Activated CD4-positive, CD25-positive, alpha-beta regulatory T cell treated with anti-CD3 and anti-CD28 coated beads, Interleukin-2, amount 50 U/mL, for 24 hours (primary cell): Measurements from ENCODE around the gene OR52B2.

Experiments
- ATAC-seq, 2 donors: fragments of 150-1000 bp; cut with Tn5 transposase; one replicate each; pipeline ENCODE4 v1.10.0; 2021; ENCODE audit warnings: mild to moderate bottlenecking in 1 of 2, moderate library complexity in 1 of 2

Gene OR52B2

GRCh38 chr11:6170226-6170625 lies at the start of gene OR52B2:
TSS of gene OR52B2 (minus strand) at chr11:6170326. CDS start at chr11:6170326, 0 bp downstream.
- ATAC-seq: no peak

- no peak for ATAC-seq
Observed at GRCh38 chr11:6219359-6219758, 49.2 kb upstream of the OR52B2 start.

DNA sequence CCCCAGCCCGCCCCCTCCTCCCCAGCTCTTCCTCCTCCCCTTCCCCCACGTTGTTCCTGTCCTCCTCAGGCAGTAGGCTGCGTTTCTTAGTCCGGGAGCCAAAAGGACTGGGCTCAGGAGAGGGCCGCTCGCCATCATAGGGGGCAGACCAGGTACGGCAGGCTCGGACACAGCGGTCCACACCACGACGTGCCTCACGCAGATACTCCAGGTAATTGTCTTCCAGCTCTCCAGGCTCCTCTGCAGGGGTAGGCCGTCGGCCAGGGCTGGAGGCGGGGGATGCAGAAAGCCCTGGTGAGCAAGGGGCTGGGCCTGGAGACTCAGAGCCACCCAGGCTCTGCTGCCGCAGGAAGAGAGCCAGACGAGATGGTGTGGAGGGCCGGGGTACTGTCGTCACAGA lies 47.6 kb upstream of the OR52B2 start:
- ATAC-seq: no peak

DNA sequence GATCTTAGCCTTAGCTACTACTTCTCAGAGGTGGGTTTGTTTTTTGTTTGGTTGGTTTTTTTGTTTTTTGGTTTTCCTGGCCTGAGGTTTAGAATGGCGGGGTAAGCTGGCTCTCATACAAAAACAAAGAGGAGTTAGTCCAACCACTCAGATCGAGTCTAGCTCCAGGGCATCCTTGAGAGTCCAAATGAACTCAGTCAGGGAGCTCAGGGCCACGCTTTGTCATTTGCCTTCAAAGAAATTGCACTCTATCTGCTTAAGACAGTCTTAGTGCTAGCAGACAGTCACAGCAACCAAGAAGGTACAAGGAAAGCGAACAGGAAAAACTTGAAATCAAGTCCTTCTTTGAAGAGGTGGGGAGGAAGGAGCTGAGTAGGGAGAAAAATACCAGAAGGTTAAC lies 46.4 kb upstream of the OR52B2 start:
- ATAC-seq: no peak

DNA sequence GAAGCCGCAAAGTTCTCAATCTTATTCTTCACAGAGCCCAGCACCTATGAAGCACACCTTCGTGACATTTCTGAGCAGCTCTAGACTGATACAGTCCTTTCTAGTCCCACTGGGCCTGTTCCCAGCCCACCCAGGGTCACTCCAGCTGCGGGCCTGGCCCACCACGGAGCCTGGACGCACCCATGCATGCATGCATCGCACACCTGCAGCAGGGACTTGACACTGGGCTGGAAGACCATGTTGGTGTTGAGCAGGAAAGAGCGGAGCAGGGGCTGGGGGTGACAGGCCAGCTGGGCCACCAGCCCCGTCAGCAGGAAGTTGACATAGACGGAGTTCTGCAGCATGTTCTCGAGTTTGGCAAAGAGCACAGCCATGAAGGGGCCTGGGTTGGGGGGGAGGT lies 44.4 kb upstream of the OR52B2 start:
- ATAC-seq: no peak

GRCh38 chr11:6210274-6210955 lies 40.3 kb upstream of the OR52B2 start:
- no peak for ATAC-seq

GRCh38 chr11:6209801-6210200 lies 39.7 kb upstream of the OR52B2 start:
- no peak for ATAC-seq

GRCh38 chr11:6206456-6207180 lies 36.5 kb upstream of the OR52B2 start:
- no peak for ATAC-seq

DNA sequence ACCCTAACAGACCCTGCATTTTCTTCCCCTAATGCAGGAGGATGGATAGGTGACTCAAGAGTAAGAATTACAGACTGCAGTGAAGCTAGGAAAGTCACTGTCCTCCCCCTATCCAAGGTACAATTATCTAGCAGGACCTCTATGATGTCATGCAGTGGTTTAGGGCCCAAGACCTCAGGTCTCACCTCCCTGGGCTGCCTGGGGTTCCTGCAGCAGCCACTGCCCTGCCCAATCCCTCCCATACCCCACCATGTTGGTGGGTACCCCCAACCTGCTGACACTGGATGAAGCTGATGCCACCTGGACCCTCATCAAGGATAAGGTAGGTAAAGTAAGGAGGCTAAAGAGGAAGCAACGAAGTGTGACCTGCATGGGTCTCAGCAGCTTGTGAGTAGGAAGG lies 35.2 kb upstream of the OR52B2 start, which contains the start of gene C11orf42:
Gene C11orf42 (plus strand): TSS at position 192 of the 400 bp plus-strand sequence. CDS start 59 bp downstream, at position 251.
- no peak for ATAC-seq

DNA sequence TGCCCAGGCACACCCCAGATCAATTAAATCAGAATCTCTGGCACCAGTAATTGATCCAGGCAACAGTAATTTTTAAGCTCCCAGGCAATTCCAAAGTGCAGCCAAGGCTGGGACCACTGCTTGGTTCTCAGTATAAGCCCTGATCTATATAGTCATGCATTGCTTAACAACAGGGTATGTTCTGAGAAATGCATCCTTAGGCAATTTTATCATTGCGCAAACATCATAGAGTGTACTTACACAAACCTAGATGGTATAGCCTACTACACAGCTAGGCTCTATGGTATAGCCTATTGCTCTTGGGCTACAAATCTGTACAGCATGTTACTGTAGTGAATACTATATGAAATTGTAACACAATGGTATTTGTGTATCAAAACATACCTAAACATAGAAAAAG lies 34.6 kb upstream of the OR52B2 start:
- ATAC-seq: no peak

- ATAC-seq: no peak
Observed at GRCh38 chr11:6203327-6203726, 33.2 kb upstream of the OR52B2 start.

- no peak for ATAC-seq
Observed at GRCh38 chr11:6202041-6202440, 31.9 kb upstream of the OR52B2 start.

DNA sequence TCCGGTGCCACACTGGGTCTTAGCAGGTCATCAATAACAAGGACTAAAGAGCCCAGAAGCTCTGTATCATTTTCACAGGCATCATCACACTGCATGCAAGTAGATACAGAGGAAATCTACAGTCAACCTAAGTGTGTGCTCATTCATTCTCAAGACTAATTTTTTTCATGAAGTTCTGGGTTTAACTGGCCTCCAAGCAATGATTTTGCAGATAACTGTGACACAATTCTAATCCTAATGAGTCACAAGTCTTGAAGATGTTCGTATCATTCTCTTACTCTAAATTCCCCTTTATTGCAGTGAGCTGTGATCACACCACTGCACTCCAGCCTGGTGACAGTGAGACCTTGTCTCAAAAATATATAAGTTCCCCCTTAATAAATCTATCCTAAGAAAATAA lies 31.4 kb upstream of the OR52B2 start:
- peak; percentile 57 to 58 for ATAC-seq

GRCh38 chr11:6200975-6201374 lies 30.8 kb upstream of the OR52B2 start:
- ATAC-seq: no peak

DNA sequence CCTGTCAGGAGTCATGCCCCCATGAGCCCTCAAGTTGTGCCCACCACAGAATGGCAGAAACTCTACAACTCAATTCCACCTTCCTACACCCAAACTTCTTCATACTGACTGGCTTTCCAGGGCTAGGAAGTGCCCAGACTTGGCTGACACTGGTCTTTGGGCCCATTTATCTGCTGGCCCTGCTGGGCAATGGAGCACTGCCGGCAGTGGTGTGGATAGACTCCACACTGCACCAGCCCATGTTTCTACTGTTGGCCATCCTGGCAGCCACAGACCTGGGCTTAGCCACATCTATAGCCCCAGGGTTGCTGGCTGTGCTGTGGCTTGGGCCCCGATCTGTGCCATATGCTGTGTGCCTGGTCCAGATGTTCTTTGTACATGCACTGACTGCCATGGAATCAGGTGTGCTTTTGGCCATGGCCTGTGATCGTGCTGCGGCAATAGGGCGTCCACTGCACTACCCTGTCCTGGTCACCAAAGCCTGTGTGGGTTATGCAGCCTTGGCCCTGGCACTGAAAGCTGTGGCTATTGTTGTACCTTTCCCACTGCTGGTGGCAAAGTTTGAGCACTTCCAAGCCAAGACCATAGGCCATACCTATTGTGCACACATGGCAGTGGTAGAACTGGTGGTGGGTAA lies 29.2 kb upstream of the OR52B2 start, which contains the start of gene OR52W1:
Gene OR52W1 (plus strand): TSS at position 51 of the 637 bp plus-strand sequence. CDS start 0 bp downstream, at position 51.
- ATAC-seq: no peak

DNA sequence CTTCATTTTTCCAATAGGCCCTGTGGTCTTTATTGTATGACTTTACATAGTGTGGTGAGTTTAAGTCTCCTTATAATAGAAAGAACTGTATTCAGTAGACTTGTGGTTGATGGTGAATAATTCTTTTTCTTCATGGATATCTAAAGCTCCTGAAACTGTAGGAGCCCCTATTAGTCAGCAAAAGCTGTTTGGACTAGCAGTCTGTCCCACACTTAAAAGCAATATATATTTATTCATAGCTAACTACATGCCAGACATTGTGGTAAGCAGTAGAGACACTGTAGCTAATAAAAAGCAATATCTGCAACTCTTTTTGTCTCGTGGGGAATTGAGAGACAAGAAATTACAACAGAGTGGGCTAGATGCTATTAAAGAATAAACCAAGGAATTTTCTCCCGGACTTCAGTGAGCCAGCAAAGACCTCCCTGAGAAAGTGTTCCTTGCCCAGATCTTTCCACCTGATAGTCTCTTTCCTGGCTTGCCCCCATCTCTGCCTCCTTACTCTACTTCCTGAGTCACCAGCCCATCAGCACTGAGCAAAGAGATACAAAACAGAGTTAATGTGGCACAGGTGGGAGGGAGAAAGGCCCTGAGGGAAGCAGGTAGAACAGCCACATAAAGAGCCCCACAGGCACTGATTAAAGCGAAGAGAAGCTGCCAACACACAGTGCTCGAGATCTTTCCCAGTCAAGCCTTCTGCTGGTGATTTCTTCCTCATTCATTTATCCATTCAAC lies 27.5 kb upstream of the OR52B2 start:
- no peak for ATAC-seq

DNA sequence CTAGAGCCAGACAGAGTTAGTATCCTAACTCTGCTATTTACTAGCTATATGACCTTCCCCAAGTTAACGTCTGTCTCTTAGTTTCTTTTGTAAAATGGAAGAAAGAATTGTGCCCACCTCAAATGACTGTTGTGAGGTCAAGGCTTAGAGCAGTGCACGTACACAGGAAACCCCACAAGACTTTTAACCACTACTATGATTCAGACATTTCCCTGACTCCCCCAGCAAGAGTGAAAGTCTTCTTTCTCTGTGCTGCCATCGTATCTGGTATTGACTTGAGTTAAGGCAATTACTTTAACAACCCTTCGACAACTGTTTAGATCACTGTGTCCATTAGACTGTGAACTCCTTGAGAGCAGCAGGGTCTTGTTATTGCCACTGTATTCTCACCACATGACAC lies 26.3 kb upstream of the OR52B2 start:
- ATAC-seq: peak in 1 of 2 donors; percentile 64

DNA sequence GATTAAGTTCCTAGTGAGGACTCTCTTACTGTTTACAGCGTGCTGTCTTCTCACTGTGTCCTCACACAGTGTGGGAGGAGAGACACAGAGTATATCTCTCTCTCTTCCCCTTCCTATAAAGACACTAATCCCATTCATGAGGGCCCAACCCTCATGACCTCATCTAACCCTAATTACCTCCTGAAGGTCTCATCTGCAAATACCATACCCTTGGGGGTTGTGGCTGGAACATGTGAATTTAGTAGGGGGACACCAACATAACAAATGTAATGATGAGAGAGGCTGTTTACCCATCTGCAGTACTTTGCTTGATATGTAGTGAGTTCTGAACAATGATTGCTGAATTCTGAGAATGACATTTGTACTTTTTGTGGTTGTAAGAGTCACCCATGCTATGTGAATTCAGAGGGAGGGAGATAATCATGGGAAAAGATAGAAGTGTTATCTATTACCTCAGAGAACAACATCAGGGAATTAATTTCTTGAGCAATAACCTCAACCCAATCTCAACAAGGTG lies 24.0 kb upstream of the OR52B2 start:
- peak in 1 of 2 donors; percentile 34 for ATAC-seq

GRCh38 chr11:6191742-6192141 lies 21.6 kb upstream of the OR52B2 start:
- ATAC-seq: no peak

DNA sequence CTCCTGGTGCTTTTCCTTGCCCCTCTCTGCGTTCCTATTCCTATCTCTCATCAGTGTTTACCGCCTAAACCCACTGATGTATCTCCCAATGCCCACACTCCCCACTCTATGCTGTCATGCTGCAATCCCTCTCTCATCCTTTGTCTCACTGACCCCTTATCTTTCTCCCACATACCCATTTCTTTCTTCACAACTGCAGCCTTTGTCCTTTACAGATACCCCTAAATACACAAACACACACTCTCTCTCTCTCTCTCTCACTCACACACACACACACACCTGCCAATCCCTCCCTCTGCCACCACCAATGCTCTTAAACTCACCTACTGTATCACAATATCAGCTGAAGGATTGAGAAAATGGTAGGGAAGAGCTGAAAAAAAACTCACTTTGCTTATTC lies 5.3 kb upstream of the OR52B2 start:
- no peak for ATAC-seq

DNA sequence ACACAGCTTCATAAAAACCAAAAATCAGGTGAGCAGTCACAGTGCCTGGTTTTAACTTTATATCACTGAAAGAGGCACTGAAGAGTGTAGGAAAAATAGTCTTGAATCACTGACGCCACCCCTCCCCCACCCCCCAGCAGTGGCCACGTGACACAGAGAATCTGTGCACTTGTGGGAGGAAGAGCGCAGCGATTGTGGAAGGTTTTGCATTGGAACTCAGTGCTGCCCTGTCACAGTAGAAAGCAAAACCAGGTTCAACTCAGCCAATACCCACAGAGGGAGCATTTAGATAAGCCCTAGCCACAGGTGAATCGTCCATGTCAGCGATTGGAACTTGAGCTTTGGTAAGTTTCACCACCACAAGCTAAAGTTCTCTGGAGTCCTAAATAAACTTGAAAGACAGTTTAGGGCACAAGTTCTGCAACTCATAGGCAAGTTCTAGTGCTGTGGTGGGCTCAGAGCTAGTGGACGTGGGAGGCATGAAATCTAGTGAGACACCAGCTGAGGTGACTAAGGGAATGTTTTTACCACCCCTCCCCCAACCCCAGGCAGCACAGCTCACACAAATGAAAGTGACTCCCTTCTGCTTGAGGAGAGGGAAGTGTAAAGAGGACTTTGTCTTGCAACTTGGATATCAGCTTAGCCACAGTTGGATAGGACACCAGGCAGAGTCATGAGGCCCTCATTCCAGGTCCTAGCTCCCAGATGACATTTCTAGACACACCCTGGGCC lies 13.3 kb downstream of the OR52B2 start:
- no peak for ATAC-seq

- ATAC-seq: no peak
Observed at GRCh38 chr11:6152126-6152525, 18.0 kb downstream of the OR52B2 start.
